SU-DHL-6 (cell line): Measurements from ENCODE around the gene DUSP21.

Source experiments
- H2AFZ ChIP-seq: fragments of 200-600 bp; sonication (generic); 2 replicates; pipeline ENCODE4 v1.6.1; 2014; ENCODE audit warnings: low read depth, mild to moderate bottlenecking, moderate library complexity, mixed read lengths, antibody characterized with exemption, low read length; ENCODE audit not compliant: severe bottlenecking
- H3F3A ChIP-seq: fragments of 200-600 bp; shearing (Covaris generic); 2 replicates; pipeline ENCODE4 v1.6.0; 2016; ENCODE audit warnings: antibody characterized with exemption, mild to moderate bottlenecking; ENCODE audit not compliant: insufficient read depth
- H3K27ac ChIP-seq: fragments of 200-600 bp; sonication (generic); 2 replicates; pipeline ENCODE4 v1.5.1; 2016; ENCODE audit warnings: low read depth, mild to moderate bottlenecking, low read length, moderate library complexity, mixed read lengths
- H3K27me3 ChIP-seq: fragments of 200-600 bp; sonication (generic), shearing (Covaris generic); 2 replicates; pipeline ENCODE4 v1.6.0; 2014; ENCODE audit warnings: mild to moderate bottlenecking, low read length
- H3K36me3 ChIP-seq: fragments of 200-600 bp; sonication (generic); 2 replicates; pipeline ENCODE4 v1.6.1; 2014; ENCODE audit warnings: mild to moderate bottlenecking, low read length, mixed read lengths
- H3K4me2 ChIP-seq: fragments of 300-600, 200-600 bp; shearing (Covaris generic), sonication (generic); 2 replicates; pipeline ENCODE4 v1.6.0; 2014; ENCODE audit warnings: low read length, low read depth, mild to moderate bottlenecking; ENCODE audit not compliant: poor library complexity, severe bottlenecking
- H3K4me3 ChIP-seq: fragments of 200-600 bp; sonication (generic); 2 replicates; pipeline ENCODE4 v1.5.1; 2014; ENCODE audit warnings: antibody characterized with exemption, low read length, mild to moderate bottlenecking, mixed read lengths; ENCODE audit not compliant: insufficient read depth, poor library complexity, severe bottlenecking
- H3K79me2 ChIP-seq: fragments of 200-600 bp; sonication (generic); 2 replicates; pipeline ENCODE4 v1.6.1; 2014; ENCODE audit warnings: mild to moderate bottlenecking, low read length, moderate library complexity; ENCODE audit not compliant: insufficient read depth
- H3K9ac ChIP-seq: fragments of 200-600 bp; sonication (generic); 2 replicates; pipeline ENCODE4 v1.7.0; 2014; ENCODE audit warnings: mild to moderate bottlenecking, low read length
- H3K9me2 ChIP-seq: fragments of 200-600 bp; sonication (generic); replicated peaks from 2 replicates; pipeline ENCODE4 v1.6.1; 2014; ENCODE audit warnings: low read length; ENCODE audit not compliant: insufficient read depth
- H3K9me3 ChIP-seq: fragments of 200-600 bp; sonication (generic); 2 replicates; pipeline ENCODE4 v1.6.1; 2014; ENCODE audit warnings: low read length, mixed read lengths; ENCODE audit not compliant: insufficient read depth
- H4K20me1 ChIP-seq: fragments of 200-600 bp; sonication (generic); 2 replicates; pipeline ENCODE4 v1.6.1; 2014; ENCODE audit warnings: low read depth, mild to moderate bottlenecking, antibody characterized with exemption, low read length, moderate library complexity, mixed read lengths
- EZH2phosphoT487 ChIP-seq: fragments of 200-600 bp; sonication (generic), shearing (Covaris generic); conservative IDR thresholded peaks from 2 replicates; pipeline ENCODE4 v1.6.1; 2018; ENCODE audit warnings: mild to moderate bottlenecking, antibody characterized with exemption, low read length, moderate library complexity, mixed read lengths
- TF ChIP-seq, protein P1 (sequence below): fragments of 200-600 bp; sonication (generic); IDR thresholded peaks from one replicate; pipeline ENCODE4 v1.5.1; 2017; ENCODE audit warnings: antibody characterized with exemption, mild to moderate bottlenecking, low read length, moderate library complexity; ENCODE audit not compliant: insufficient read depth, poor library complexity, severe bottlenecking

DUSP21 gene

DNA sequence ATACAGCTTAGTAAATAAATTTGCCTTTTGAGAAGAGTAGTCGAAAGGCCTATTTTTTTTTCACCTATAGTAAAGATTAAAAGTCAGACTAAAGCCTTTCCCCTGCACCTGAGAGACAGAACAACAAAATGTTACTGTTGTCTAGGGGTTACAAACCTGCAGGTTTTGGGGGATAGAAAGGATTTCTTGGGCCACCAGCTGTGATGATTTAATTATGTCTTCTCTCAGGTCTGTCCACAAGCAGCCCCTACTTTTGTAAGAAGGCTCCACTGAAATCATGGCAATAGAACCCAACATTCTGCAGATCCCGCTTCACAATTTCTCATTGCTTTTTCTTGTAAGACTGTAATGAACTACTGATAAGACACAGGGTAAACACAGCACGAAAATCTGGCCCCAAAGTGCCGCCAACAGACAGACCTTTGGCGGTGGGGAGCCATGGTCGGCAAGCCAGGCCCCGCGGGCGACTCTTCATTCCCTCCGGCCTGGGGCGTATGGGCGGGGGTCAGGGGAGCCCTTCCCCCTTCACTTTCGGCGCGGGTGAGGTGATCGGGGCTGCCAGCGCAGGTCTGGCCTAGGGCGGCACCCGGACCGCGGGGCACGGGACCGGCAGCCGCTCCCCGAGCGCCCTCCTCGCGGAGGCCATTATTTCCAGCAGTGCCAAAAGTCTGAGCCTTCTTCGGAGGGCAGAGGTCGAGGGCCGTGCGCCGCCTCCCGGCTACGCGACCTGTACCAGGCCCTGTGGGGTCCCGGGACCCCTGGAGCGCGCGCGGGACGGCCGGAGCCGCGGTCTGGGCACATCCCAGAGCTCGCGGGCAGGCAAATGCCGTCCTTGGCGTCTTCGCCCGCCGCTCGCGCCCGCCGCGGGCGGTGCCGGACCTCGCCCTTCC, 28.4 kb downstream of the DUSP21 start:
- Histone ChIP-seq H3K27ac (peak overlapping the region; percentile 71), H3K9me3 (no peaks in the 10 kb centered on the region), H3K4me2 (peak overlapping the region; percentile 91), H3K36me3 (no peaks in the 10 kb centered on the region), H4K20me1 (0 out of 2 replicates have a peak, but pooled peaks cover 2% of the 10 kb centered on the region), H3F3A (peaks cover 7% of the 10 kb centered on the region; the same call in 1 of the 2 replicates), H3K4me3 (peak overlapping the region; percentile 74), H3K27me3 (no peaks in the 10 kb centered on the region), H2AFZ (peak overlapping the region; percentile 59), H3K9me2 (no peaks in the 10 kb centered on the region), H3K79me2 (peaks cover 49% of the 10 kb centered on the region), H3K9ac (peak overlapping the region; percentile 79)
- no peak for TF ChIP-seq EZH2phosphoT487
- TF ChIP-seq, protein P1, sequence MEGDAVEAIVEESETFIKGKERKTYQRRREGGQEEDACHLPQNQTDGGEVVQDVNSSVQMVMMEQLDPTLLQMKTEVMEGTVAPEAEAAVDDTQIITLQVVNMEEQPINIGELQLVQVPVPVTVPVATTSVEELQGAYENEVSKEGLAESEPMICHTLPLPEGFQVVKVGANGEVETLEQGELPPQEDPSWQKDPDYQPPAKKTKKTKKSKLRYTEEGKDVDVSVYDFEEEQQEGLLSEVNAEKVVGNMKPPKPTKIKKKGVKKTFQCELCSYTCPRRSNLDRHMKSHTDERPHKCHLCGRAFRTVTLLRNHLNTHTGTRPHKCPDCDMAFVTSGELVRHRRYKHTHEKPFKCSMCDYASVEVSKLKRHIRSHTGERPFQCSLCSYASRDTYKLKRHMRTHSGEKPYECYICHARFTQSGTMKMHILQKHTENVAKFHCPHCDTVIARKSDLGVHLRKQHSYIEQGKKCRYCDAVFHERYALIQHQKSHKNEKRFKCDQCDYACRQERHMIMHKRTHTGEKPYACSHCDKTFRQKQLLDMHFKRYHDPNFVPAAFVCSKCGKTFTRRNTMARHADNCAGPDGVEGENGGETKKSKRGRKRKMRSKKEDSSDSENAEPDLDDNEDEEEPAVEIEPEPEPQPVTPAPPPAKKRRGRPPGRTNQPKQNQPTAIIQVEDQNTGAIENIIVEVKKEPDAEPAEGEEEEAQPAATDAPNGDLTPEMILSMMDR = no peak

GRCh38 chrX:44872821-44873414, 29.1 kb downstream of the DUSP21 start, which contains the start of gene KDM6A:
KDM6A (plus strand) TSS chrX:44873188; CDS start chrX:44873552, 364 bp downstream.
- Histone ChIP-seq H3K36me3 (no peaks in the 10 kb centered on the region), H2AFZ (peak within 1 kb of the TSS; percentile 74), H3K9ac (peak within 1 kb of the TSS; percentile 79), H3F3A (peaks cover 7% of the 10 kb centered on the region; the same call in 1 of the 2 replicates), H3K9me2 (no peaks in the 10 kb centered on the region), H3K4me3 (peak within 1 kb of the TSS; percentile 80), H3K9me3 (no peaks in the 10 kb centered on the region), H4K20me1 (0 out of 2 replicates have a peak, but pooled peaks cover 2% of the 10 kb centered on the region), H3K79me2 (peaks cover 56% of the 10 kb centered on the region), H3K27ac (peak within 1 kb of the TSS; percentile 75), H3K27me3 (no peaks in the 10 kb centered on the region), H3K4me2 (peak within 1 kb of the TSS; percentile 94)
- TF ChIP-seq, protein P1 = no peak
- TF ChIP-seq EZH2phosphoT487 = no peak

GRCh38 chrX:44873415-44874276, 29.8 kb downstream of the DUSP21 start:
- H3K79me2 ChIP-seq = peaks cover 64% of the 10 kb centered on the region
- peaks cover 9% of the 10 kb centered on the region; the same call in 1 of the 2 replicates for H3F3A ChIP-seq
- H3K9me2 ChIP-seq = no peaks in the 10 kb centered on the region
- H3K27me3 ChIP-seq = no peaks in the 10 kb centered on the region
- TF ChIP-seq EZH2phosphoT487 = no peak
- TF ChIP-seq, protein P1 = no peak
- H3K27ac ChIP-seq = peak overlapping the region; percentile 75
- peak overlapping the region; percentile 94 for H3K4me2 ChIP-seq
- peak overlapping the region; percentile 80 for H3K4me3 ChIP-seq
- H2AFZ ChIP-seq = peak overlapping the region; percentile 74
- H3K36me3 ChIP-seq = no peaks in the 10 kb centered on the region
- H4K20me1 ChIP-seq = 0 out of 2 replicates have a peak, but pooled peaks cover 2% of the 10 kb centered on the region
- H3K9me3 ChIP-seq = no peaks in the 10 kb centered on the region
- peak overlapping the region; percentile 70 for H3K9ac ChIP-seq
